ENCODE measurements around the gene DCST2.

Gene DCST2

GRCh38 chr1:155069551-155070157, 36.1 kb upstream of the DCST2 start:
- DNase-seq, result no peak

- no peak for DNase-seq
Observed at GRCh38 chr1:155068599-155068998, 35.0 kb upstream of the DCST2 start.

- no peak for DNase-seq
Observed at GRCh38 chr1:155066777-155067176, 33.2 kb upstream of the DCST2 start.

- DNase-seq, result no peak
Observed at GRCh38 chr1:155064832-155065429, 31.4 kb upstream of the DCST2 start.

DNA sequence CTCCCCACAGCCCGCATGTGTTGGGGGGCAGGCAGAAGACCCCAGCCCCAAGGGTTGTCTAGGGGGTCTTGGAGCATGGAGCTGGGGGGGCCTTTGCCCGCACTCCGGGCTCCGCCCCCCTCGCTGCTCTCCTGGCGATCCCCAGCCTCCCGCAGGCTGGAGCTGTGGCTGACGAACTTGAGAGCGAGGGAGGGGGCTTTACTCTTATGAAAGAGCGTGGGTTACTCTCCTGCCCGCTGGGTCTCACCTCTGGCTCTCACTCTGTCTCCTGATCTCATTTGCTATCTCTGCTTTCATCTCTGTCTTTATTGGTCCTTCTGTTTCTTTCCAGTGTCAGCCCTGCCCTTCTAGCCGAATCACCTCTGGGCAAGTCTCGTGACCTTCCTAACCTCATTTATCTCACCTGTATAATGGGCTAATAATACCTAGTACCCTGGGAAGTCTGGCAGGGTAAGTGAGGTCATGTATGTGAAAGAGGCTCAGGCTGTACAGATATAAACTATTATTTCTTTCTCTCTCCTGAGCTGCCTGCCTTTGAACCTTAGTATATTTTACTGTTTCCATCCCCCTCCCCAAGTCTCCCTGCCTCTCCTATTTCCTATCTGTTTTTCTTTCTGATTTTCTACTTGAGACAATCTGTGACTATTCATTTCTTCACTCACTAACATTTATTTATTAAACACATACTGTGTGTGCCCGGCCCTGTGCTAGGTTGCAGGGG, 30.7 kb upstream of the DCST2 start:
- DNase-seq, result no peak

GRCh38 chr1:155063550-155064110, 30.0 kb upstream of the DCST2 start, which contains the start of gene EFNA4:
Gene EFNA4 (plus strand): TSS chr1:155063740. CDS start chr1:155063824, 84 bp downstream.
- peak; percentile 80 for DNase-seq

GRCh38 chr1:155062702-155063411, 29.3 kb upstream of the DCST2 start:
- DNase-seq, result peak; percentile 33

- DNase-seq, result no peak
Observed at GRCh38 chr1:155062151-155062686, 28.6 kb upstream of the DCST2 start.

DNA sequence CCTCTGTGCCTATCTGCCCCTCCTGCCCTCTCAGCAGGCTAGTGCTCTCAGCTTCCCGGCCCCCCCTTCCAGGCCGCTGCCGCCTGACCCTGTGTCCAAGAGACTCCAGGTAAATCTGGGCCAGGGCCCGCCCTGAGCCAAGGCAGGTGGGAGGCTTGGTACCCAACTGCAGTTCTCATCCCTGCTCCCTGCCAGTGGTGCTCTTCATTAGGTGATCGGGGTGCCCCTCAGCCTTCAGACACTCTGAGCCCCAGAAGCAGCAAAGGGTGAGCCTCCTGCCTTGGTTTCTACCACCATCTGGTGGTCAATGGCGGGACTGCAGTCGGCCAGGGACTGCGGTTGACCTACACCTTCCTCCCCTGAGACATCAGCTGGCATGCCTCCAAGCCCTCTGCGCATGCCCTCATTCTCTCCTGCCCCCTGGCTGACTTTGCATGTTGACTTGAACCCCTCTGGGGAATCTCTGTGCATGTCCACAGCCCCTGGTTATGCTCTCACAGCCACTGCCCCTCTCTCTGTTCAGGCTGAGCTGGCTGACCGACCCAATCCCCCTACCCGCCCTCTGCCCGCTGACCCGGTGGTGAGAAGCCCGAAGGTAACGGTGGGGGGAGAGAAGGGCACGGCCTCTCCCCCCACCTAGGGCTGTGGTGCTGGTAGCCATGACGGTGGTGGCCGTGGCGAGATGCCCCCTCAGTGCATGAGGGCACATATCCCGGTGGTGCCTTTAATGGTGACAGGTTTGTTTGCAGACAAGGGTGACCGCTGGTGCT, 28.0 kb upstream of the DCST2 start:
- peak; percentile 71 for DNase-seq

DNA sequence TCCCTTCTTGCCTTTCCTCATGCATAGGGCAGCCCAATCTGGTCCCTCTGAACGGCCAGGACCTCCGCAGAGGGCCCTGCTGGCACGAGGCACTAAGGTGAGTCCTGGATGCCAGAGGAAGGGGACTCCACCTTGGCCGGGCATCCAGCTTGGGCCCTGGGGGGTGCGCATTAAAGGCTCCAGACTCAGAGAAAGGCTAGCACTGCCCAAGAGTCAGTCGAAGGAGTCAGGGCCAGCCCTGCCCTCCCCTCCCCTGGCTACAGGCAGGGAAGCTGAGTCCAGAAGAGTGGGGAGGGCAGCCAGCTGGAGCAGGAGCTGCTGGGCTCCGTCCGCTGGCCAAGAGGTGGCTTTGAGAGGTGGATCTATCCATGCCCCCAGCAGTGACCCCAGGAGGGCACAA, 27.2 kb upstream of the DCST2 start:
- DNase-seq, result no peak

DNA sequence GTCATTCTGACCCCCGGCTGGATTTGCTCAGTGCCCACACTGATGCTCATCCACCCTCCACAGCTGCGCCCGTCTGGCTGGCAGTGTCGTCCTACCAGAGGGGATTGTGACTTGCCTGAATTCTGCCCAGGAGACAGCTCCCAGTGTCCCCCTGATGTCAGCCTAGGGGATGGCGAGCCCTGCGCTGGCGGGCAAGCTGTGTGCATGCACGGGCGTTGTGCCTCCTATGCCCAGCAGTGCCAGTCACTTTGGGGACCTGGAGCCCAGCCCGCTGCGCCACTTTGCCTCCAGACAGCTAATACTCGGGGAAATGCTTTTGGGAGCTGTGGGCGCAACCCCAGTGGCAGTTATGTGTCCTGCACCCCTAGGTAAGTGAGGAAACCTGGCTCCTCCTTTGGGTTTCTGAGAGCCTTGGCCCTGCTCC, 24.2 kb upstream of the DCST2 start:
- DNase-seq, result no peak

GRCh38 chr1:155057104-155057503, 23.5 kb upstream of the DCST2 start:
- no peak for DNase-seq

- no peak for DNase-seq
Observed at GRCh38 chr1:155053531-155054105, 20.0 kb upstream of the DCST2 start.

DNA sequence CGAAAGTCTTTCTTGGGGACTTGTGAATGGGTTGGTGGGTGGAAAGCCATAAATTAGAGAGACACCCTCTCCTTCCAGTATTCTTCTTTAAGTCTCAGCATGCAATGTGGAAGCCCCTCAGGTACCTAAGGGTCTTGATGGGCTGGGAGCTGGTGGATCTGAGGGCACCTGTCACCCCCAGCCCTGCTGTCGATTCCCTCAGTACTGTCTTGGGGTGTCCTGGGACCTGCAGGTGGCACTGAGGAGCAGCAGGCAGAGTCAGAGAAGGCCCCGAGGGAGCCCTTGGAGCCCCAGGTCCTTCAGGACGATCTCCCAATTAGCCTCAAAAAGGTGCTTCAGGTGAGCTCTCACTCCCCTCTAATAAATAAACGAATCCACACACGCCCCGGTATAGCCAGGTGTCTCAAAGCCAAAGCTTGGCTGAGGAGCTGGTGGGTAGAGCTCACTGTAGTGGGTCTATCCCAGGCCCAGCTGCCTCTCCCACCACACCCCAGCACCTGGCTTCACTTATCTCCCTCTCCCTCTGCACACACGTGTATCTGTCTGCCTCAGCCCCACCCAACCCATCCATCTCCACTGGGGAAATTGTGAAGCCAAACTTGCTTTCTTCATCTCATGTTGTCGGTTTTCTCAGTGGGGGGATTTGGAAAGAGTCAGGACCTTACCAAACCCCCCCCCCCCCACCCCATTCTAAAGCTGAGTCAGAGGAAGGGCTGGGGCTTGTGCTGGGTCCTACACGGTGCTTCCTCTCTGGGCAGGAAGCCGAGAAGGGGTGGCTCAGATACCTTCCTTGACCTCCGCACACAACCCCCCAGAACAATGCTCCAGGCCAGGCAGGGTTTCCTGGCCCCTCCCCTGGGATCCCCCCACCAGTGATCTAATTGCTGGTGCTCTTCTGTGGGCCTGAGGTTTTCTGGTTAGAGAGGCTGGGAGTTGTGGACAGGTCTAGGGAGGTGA, 19.1 kb upstream of the DCST2 start:
- no peak for DNase-seq

- peak; percentile 8 for DNase-seq
Observed at GRCh38 chr1:155051777-155052398, 18.3 kb upstream of the DCST2 start.

DNA sequence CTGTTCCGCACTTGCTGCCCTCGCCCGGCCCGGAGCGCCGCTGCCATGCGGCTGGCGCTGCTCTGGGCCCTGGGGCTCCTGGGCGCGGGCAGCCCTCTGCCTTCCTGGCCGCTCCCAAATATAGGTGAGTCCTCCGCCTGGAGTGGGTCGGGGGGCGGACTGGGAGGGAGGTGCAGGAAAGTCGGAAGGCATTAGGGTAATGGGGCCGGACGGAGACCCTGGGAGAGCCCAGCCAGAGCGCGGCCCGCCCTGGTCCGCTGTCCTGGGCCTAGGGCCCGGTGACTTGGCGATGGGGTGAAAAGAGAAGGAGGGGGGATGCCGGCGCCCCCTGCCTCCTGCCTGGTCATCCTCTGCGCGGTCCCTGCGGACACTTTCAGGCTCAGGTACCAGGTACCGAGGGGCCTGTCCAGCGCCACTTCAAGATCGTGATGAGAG, 17.8 kb upstream of the DCST2 start:
- no peak for DNase-seq

DNA sequence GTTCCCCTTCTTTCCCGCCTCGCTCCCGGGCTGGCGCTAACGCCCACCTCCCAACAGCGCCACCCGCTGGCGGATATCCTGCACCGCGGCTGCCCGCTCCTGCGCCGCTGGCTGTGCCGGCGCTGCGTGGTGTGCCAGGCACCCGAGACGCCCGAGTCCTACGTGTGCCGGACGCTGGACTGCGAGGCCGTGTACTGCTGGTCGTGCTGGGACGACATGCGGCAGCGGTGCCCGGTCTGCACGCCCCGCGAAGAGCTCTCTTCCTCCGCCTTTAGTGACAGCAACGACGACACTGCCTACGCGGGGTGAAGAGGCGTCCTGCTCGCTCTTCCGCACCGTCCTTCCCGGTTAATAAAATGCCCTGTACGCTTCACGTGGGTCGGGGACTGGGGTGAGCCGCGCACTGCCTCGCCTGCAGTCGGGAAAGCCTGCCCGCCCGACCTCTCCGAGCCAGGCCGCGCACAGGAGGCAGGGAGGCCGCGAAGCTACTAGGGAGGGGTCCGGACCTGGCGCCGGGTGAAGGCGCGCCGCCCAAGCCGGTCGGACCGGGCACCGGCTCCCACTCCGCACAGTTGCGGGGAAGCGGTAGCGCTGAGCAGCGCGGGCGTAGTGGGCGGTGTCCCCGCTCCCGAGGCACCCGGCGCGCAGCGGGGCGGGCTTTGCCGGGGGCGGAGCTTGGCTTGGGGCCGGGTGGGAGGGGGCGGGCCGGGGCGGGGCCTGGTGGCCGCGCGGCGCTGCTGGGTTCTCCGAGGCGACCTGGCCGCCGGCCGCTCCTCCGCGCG, 17.2 kb upstream of the DCST2 start, which contains the start of gene ADAM15:
ADAM15 (plus strand) TSS at position 757 of the 782 bp plus-strand sequence. CDS start 71 bp downstream, outside the sequence.
- peak; percentile 71 for DNase-seq

- DNase-seq, result peak; percentile 35
Observed at GRCh38 chr1:155049651-155050559, 16.3 kb upstream of the DCST2 start.
